Endothelial cell of umbilical vein (primary cell): ENCODE results near the gene ARL3. TPM values are rescaled to one million over a fixed set of nuclear protein-coding genes. Genes with fewer than 3 reads are reported as not detected.

Experiments
- BruUV-seq: library from RNA; stranded (reverse); fragments of 400-500 nt; replicated peaks from 2 replicates; lab custom pipeline; 2021; lab: Mats Ljungman, UMichigan
- CTCF ChIA-PET: fragments of 300-600, 350-600 bp; sonication (Branson Sonifier 250); formaldehyde crosslinking; loops from one replicate; lab custom pipeline; 2021; ENCODE audit warnings: antibody characterized with exemption, inconsistent platforms; lab: Charles Lee
- POLR2A ChIA-PET: fragments of 300-600, 350-600 bp; sonication (Branson Sonifier 250); formaldehyde crosslinking; loops from one replicate; lab custom pipeline; 2021; ENCODE audit warnings: antibody characterized with exemption, inconsistent platforms; lab: Charles Lee
- DNase-seq: peaks from one replicate; pipeline ENCODE4 v3.0.0-alpha.2; 2011; ENCODE audit warnings: low read depth, low spot score
- FAIRE-seq: peaks from 2 replicates; lab custom pipeline; 2011; peaks lifted over from hg19 to GRCh38; lab: Jason Lieb, UNC
- H2AFZ ChIP-seq: 2 replicates; pipeline ENCODE4 v1.6.0; 2012; ENCODE audit warnings: low read depth, low read length, control low read depth, inconsistent platforms
- H3K27ac ChIP-seq: 2 replicates; pipeline ENCODE4 v1.5.1; 2011; ENCODE audit warnings: low read depth, mild to moderate bottlenecking, control low read depth, low read length, moderate library complexity; ENCODE audit not compliant: insufficient read depth
- H3K27me3 ChIP-seq, 2 experiments: 2 replicates each; pipeline versions ENCODE4 v1.6.0 to v1.6.1; 2011; ENCODE audit warnings: low read length in 2 of 2, mixed read lengths in 1 of 2; ENCODE audit not compliant: control insufficient read depth in 2 of 2, insufficient read depth in 2 of 2
- H3K36me3 ChIP-seq, 2 experiments: 2 replicates in 1 of 2; 3 replicates in 1 of 2; pipeline ENCODE4 v1.5.1; 2011; ENCODE audit warnings: low read length in 2 of 2, mild to moderate bottlenecking in 1 of 2, moderate library complexity in 1 of 2; ENCODE audit not compliant: control insufficient read depth in 2 of 2, insufficient read depth in 2 of 2; ENCODE audit errors: extremely low read depth in 1 of 2
- H3K4me1 ChIP-seq: 3 replicates; pipeline ENCODE4 v1.5.1; 2011; ENCODE audit warnings: mild to moderate bottlenecking, low read length; ENCODE audit not compliant: control insufficient read depth, insufficient read depth; ENCODE audit errors: extremely low read depth
- H3K4me2 ChIP-seq: 2 replicates; pipeline ENCODE4 v1.6.1; 2011; ENCODE audit warnings: low read length, control low read depth, mixed read lengths; ENCODE audit not compliant: insufficient read depth
- H3K4me3 ChIP-seq, 3 experiments: fragments of 200-600 bp in 1 of 3; sonication (generic), shearing (Covaris generic) in 1 of 3; replicated peaks in 1 of 3; 2 replicates each; pipeline ENCODE4 v1.5.1; 2011 to 2016; ENCODE audit warnings: control low read depth in 3 of 3, low read length in 3 of 3, mild to moderate bottlenecking in 2 of 3, inconsistent platforms in 1 of 3, low read depth in 1 of 3, moderate library complexity in 1 of 3; ENCODE audit not compliant: insufficient read depth in 1 of 3
- H3K79me2 ChIP-seq: 2 replicates; pipeline ENCODE4 v1.6.0; 2012; ENCODE audit warnings: low read length, inconsistent platforms; ENCODE audit not compliant: control insufficient read depth, insufficient read depth
- H3K9ac ChIP-seq: replicated peaks from 2 replicates; pipeline ENCODE3; 2011; ENCODE audit warnings: low read length, control low read depth; ENCODE audit not compliant: insufficient read depth; ENCODE audit errors: extremely low read depth
- H3K9me1 ChIP-seq: replicated peaks from 3 replicates; pipeline ENCODE4 v1.6.0; 2011; ENCODE audit warnings: mild to moderate bottlenecking, low read length; ENCODE audit not compliant: control insufficient read depth, insufficient read depth; ENCODE audit errors: extremely low read depth
- H3K9me3 ChIP-seq: replicated peaks from 2 replicates; pipeline ENCODE4 v1.5.1; 2012; ENCODE audit warnings: low read length, inconsistent platforms; ENCODE audit not compliant: control insufficient read depth, insufficient read depth
- H4K20me1 ChIP-seq: replicated peaks from 2 replicates; pipeline ENCODE3; 2011; ENCODE audit warnings: mild to moderate bottlenecking, low read length; ENCODE audit not compliant: control insufficient read depth, insufficient read depth; ENCODE audit errors: extremely low read depth
- EZH2 ChIP-seq: IDR thresholded peaks from 2 replicates; pipeline ENCODE4 v1.6.1; 2012; ENCODE audit warnings: borderline replicate concordance, low read depth, mild to moderate bottlenecking, moderate library complexity, low read length, inconsistent platforms; ENCODE audit not compliant: severe bottlenecking
- FOS ChIP-seq: IDR thresholded peaks from 2 replicates; pipeline ENCODE4 v1.6.1; 2011; ENCODE audit warnings: mild to moderate bottlenecking, low read length, moderate library complexity, borderline replicate concordance; ENCODE audit not compliant: insufficient read depth
- JUN ChIP-seq: IDR thresholded peaks from 2 replicates; pipeline ENCODE4 v1.6.1; 2011; ENCODE audit warnings: borderline replicate concordance, low read depth; ENCODE audit not compliant: insufficient read length, insufficient read depth
- MYC ChIP-seq: IDR thresholded peaks from one replicate; pipeline ENCODE4 v1.6.1; 2011; ENCODE audit warnings: mild to moderate bottlenecking, low read depth, low read length
- POLR2A ChIP-seq: IDR thresholded peaks from 2 replicates; pipeline ENCODE4 v1.6.1; 2012; ENCODE audit warnings: low read depth, mild to moderate bottlenecking, control low read depth, low read length
- POLR2AphosphoS5 ChIP-seq: IDR thresholded peaks from 2 replicates; pipeline ENCODE4 v1.6.1; 2012; ENCODE audit warnings: low read depth, mild to moderate bottlenecking, control low read depth, low read length, moderate library complexity; ENCODE audit not compliant: insufficient read depth
- dilution Hi-C: fragments of 300-500 bp; cut with MboI; formaldehyde crosslinking; loops from one replicate; pipeline ENCODE4 v1.15.0; 2019; ENCODE audit warnings: low sequenced_read_pairs; ENCODE audit not compliant: extremely low pct_ligation_motif_present
- intact Hi-C: fragments of 100-400 bp; cut with micrococcal nuclease; formaldehyde crosslinking; loops from one replicate; pipeline ENCODE4 v1.10.0; 2022
- polyA plus RNA-seq, 4 experiments: library from polyadenylated mRNA; depleted of rRNA in 3 of 4; stranded (reverse) in 3 of 4; unstranded in 1 of 4; fragments of >200 nt; gene quantifications; 2 replicates each; pipeline versions ENCODE4 v1.2.1 to v1.2.3, GENCODE V29; 2011 to 2012; ENCODE audit warnings: missing spikeins in 1 of 4
- total RNA-seq: library from RNA; stranded (reverse); gene quantifications from 2 replicates; pipeline ENCODE4 v1.2.3, GENCODE V29; 2021
- TF ChIP-seq, protein P1 (sequence below): IDR thresholded peaks from 2 replicates; pipeline ENCODE4 v1.6.1; 2011; ENCODE audit not compliant: insufficient read depth, insufficient read length

ARL3 gene
- total and polyA plus RNA-seq, 2 donors (not counting 3 experiments of a cell fraction or from before 2014, with no cell fraction given): 6.6 to 11.0 TPM

DNA sequence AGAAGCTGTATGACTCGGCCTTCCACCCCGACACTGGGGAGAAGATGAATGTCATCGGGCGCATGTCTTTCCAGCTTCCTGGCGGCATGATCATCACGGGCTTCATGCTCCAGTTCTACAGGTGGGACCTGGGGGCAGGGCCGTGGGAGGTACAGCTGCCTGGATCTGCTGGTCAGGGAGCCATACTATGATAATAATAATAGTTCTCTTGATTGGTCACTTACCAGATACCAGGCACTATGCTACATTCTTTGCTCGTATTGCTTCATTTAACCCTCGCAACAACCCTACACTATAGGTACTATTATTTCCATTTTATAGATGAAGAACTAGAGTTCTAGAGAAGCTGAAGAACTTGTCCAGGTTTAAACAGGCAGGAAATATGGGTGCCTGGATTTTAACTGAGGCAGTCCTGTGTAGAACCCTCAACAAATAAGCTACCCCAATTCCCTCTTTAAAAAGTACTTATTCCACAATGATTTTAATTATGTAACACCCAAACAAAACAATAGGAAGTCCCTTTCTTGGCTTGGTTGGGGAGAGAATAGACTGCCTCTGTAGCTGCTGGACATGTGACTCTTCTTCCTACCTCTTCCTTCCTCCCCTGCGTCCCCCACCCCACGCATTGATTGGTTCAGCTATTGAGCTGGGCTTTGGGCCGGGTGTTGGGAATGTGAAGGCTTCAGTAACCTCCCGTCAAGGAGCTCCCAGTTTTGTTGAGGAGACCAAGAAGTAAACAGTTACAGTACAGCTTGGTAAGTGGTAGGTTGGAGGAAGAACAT is 13.0 kb upstream of the ARL3 start:
- no peak for DNase-seq

GRCh38 chr10:102726274-102726673 is 12.1 kb upstream of the ARL3 start:
- no peak for DNase-seq
- no peak overlapping the region for H3K4me2 ChIP-seq
- ChIA-PET POLR2A (no interaction called here), CTCF (interaction anchor here (0.5 to 5.2 kb wide), 7 partner anchors 48 to 342 kb away, joined by 3 to 62 read pairs (median 3); partner anchors contain the start of genes CNNM2 and CYP17A1)
- intact Hi-C loops: loop anchor here (5.0 kb wide), 1 partner anchor 191 kb away; the partner anchor contains the start of gene CNNM2
- no peak overlapping the region for H3K9ac ChIP-seq
- no TSS peak for BruUV-seq
- H4K20me1 ChIP-seq: no peaks in the 10 kb centered on the region
- no peak for FAIRE-seq
- H3K9me3 ChIP-seq: no peaks in the 10 kb centered on the region
- no peak overlapping the region for H3K4me3 ChIP-seq
- no peak overlapping the region for H2AFZ ChIP-seq
- H3K27me3 ChIP-seq: no peaks in the 10 kb centered on the region
- no peaks in the 10 kb centered on the region for H3K36me3 ChIP-seq
- no peak overlapping the region for H3K27ac ChIP-seq
- dilution Hi-C loops: no loop called here
- H3K9me1 ChIP-seq: no peaks in the 10 kb centered on the region
- H3K79me2 ChIP-seq: no peaks in the 10 kb centered on the region
- no peaks in the 10 kb centered on the region for H3K4me1 ChIP-seq
- TF ChIP-seq FOS (no peak), JUN (no peak), MYC (no peak), POLR2A (no peak)
- TF ChIP-seq, protein P1, sequence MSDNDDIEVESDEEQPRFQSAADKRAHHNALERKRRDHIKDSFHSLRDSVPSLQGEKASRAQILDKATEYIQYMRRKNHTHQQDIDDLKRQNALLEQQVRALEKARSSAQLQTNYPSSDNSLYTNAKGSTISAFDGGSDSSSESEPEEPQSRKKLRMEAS: no peak

More for the DNA sequence above, 13.0 kb upstream of the ARL3 start:
- H3K4me3 ChIP-seq: no peak overlapping the region
- H3K9ac ChIP-seq: no peak overlapping the region
- dilution Hi-C loops: no loop called here
- H3K9me3 ChIP-seq: no peaks in the 10 kb centered on the region
- H2AFZ ChIP-seq: no peak overlapping the region
- no peaks in the 10 kb centered on the region for H3K36me3 ChIP-seq
- no peaks in the 10 kb centered on the region for H3K9me1 ChIP-seq
- no peaks in the 10 kb centered on the region for H3K4me1 ChIP-seq
- no peaks in the 10 kb centered on the region for H3K79me2 ChIP-seq
- intact Hi-C loops: loop anchor here (5.0 kb wide), 1 partner anchor 190 kb away; the partner anchor contains the start of gene CNNM2
- BruUV-seq: no TSS peak
- no peaks in the 10 kb centered on the region for H4K20me1 ChIP-seq
- no peak overlapping the region for H3K4me2 ChIP-seq
- H3K27ac ChIP-seq: no peak overlapping the region
- TF ChIP-seq POLR2A (no peak), FOS (no peak), POLR2AphosphoS5 (no peak), EZH2 (no peak)
- TF ChIP-seq, protein P1: no peak
- CTCF ChIA-PET: interaction anchor here (0.5 to 5.2 kb wide), 8 partner anchors 49 to 341 kb away, joined by 3 to 62 read pairs (median 3); partner anchors contain the start of gene CNNM2
- POLR2A ChIA-PET: no interaction called here
- FAIRE-seq: no peak
- no peaks in the 10 kb centered on the region for H3K27me3 ChIP-seq
